K562 (cell line): ENCODE results near the gene RTBDN. TPM values are rescaled to one million over a fixed set of nuclear protein-coding genes. Genes with fewer than 3 reads are reported as not detected.

Source experiments
- ATAC-seq: fragments of 200-7000 bp; cut with Tn5 transposase; 3 replicates; pipeline ENCODE4 v1.9.1; 2020; ENCODE audit warnings: moderate library complexity
- BruUV-seq: library from RNA; stranded (reverse); fragments of 400-500 nt; replicated peaks from 2 replicates; lab custom pipeline; 2021; lab: Mats Ljungman, UMichigan
- CTCF ChIA-PET: fragments of 300-600 bp; formaldehyde crosslinking; extraction: SDS; loops from one replicate; lab custom pipeline; 2021; ENCODE audit warnings: low intra/inter-chr PET ratio; lab: Yijun Ruan, JAX
- POLR2A ChIA-PET: fragments of 300-600, 350-650 bp; sonication (Branson Sonifier 250); formaldehyde crosslinking; extraction: SDS; loops from one replicate; lab custom pipeline; 2021; ENCODE audit warnings: antibody characterized with exemption, inconsistent platforms; lab: Yijun Ruan, JAX
- DNase-seq, 4 experiments: peaks; one replicate each; pipeline versions ENCODE4 v3.0.0 to v3.0.0-alpha.2; 2011 to 2018; ENCODE audit warnings: low spot score in 3 of 4, mixed read lengths in 3 of 4; ENCODE audit errors: extremely low read depth in 1 of 4
- FAIRE-seq: peaks from 2 replicates; lab custom pipeline; 2011; peaks lifted over from hg19 to GRCh38; lab: Jason Lieb, UNC
- H2AFZ ChIP-seq: 2 replicates; pipeline ENCODE4 v1.6.0; 2011; ENCODE audit warnings: low read depth, low read length, control low read depth, inconsistent platforms
- H3K27ac ChIP-seq: fragments of 200-600 bp; 3 replicates; pipeline ENCODE4 v1.8.0; 2011; ENCODE audit warnings: low read depth, mild to moderate bottlenecking, control low read depth, inconsistent platforms, low read length, moderate library complexity, mixed read lengths; ENCODE audit errors: extremely low read depth
- H3K27me3 ChIP-seq, 2 experiments: fragments of 300-600 bp in 1 of 2; 2 replicates in 1 of 2; 3 replicates in 1 of 2; pipeline versions ENCODE4 v1.6.0 to v1.8.0; 2011; ENCODE audit warnings: inconsistent platforms in 2 of 2, low read length in 2 of 2, mild to moderate bottlenecking in 1 of 2, mixed read lengths in 1 of 2, moderate library complexity in 1 of 2; ENCODE audit not compliant: control insufficient read depth in 2 of 2, insufficient read depth in 2 of 2
- H3K36me3 ChIP-seq: fragments of 300-600 bp; 3 replicates; pipeline ENCODE4 v1.8.0; 2011; ENCODE audit warnings: mild to moderate bottlenecking, low read length, inconsistent platforms; ENCODE audit not compliant: control insufficient read depth, insufficient read depth
- H3K4me1 ChIP-seq, 2 experiments: fragments of 200-600 bp in 1 of 2; replicated peaks in 1 of 2; 2 replicates in 1 of 2; 3 replicates in 1 of 2; pipeline versions ENCODE4 v1.5.1 to v1.8.0; 2011; ENCODE audit warnings: inconsistent platforms in 2 of 2, low read length in 2 of 2, mild to moderate bottlenecking in 1 of 2, mixed read lengths in 1 of 2, moderate library complexity in 1 of 2; ENCODE audit not compliant: control insufficient read depth in 2 of 2, insufficient read depth in 2 of 2
- H3K4me2 ChIP-seq: 2 replicates; pipeline ENCODE4 v1.6.1; 2011; ENCODE audit warnings: low read length, control low read depth, inconsistent platforms, mixed read lengths; ENCODE audit not compliant: insufficient read depth
- H3K4me3 ChIP-seq: fragments of 200-600 bp; sonication (generic), shearing (Covaris generic); 2 replicates; pipeline ENCODE4 v1.5.1; 2016; ENCODE audit warnings: control low read depth, inconsistent platforms
- H3K79me2 ChIP-seq: fragments of 200-600 bp; 3 replicates; pipeline ENCODE4 v1.8.0; 2011; ENCODE audit warnings: low read length, inconsistent platforms; ENCODE audit not compliant: control insufficient read depth, insufficient read depth
- H3K9ac ChIP-seq, 2 experiments: 2 replicates each; pipeline versions ENCODE4 v1.6.0 to v1.6.1; 2011; ENCODE audit warnings: low read depth in 2 of 2, low read length in 2 of 2, control low read depth in 1 of 2, inconsistent platforms in 1 of 2, mild to moderate bottlenecking in 1 of 2, mixed read lengths in 1 of 2; ENCODE audit not compliant: insufficient read depth in 1 of 2
- H3K9me1 ChIP-seq: one replicate; pipeline ENCODE4 v1.6.0; 2011; ENCODE audit warnings: inconsistent platforms, mild to moderate bottlenecking, low read length, moderate library complexity; ENCODE audit not compliant: control insufficient read depth, insufficient read depth
- H3K9me3 ChIP-seq: replicated peaks from 2 replicates; pipeline ENCODE4 v1.5.1; 2011; ENCODE audit warnings: low read depth, low read length, inconsistent platforms; ENCODE audit not compliant: control insufficient read depth, insufficient read depth
- H4K20me1 ChIP-seq: replicated peaks from 2 replicates; pipeline ENCODE4 v1.6.1; 2011; ENCODE audit warnings: low read length, inconsistent platforms, mixed read lengths; ENCODE audit not compliant: control insufficient read depth, insufficient read depth
- MBD2 ChIP-seq: sonication (generic); IDR thresholded peaks from 2 replicates; pipeline ENCODE4 v1.6.1; 2016; ENCODE audit warnings: low read depth, borderline replicate concordance
- NFYB ChIP-seq: IDR thresholded peaks from 2 replicates; pipeline ENCODE4 v1.6.1; 2011; ENCODE audit warnings: mild to moderate bottlenecking, moderate library complexity; ENCODE audit not compliant: insufficient read length; ENCODE audit errors: extremely low read depth
- PRPF4 ChIP-seq: fragments of 200-400 bp; formaldehyde crosslinking; IDR thresholded peaks from one replicate; pipeline ENCODE4 v1.6.1; 2017; ENCODE audit warnings: low read length, low read depth, mild to moderate bottlenecking; ENCODE audit not compliant: insufficient read depth, poor library complexity, severe bottlenecking
- SMAD4 ChIP-seq: fragments of 250-450 bp; sonication (Bioruptor Pico); conservative IDR thresholded peaks from 2 replicates; pipeline ENCODE4 v1.8.0; 2021; ENCODE audit warnings: inconsistent platforms, mild to moderate bottlenecking, moderate library complexity
- WGBS: fragments of 100-300 bp; shearing (Covaris generic); methylation state at CpG from one replicate; pipeline ENCODE4 v1.1.6; 2016; ENCODE audit warnings: low coverage, mixed read lengths; ENCODE audit not compliant: insufficient coverage; ENCODE audit errors: missing lambda C conversion rate; 5-methylcytosine and 5-hydroxymethylcytosine counted together
- in situ Hi-C: fragments of 300-500 bp; cut with MboI; formaldehyde crosslinking; loops from 4 replicates; pipeline ENCODE4 v1.15.0; 2018; ENCODE audit warnings: inconsistent platforms, mixed read lengths
- intact Hi-C: fragments of 100-400 bp; cut with micrococcal nuclease; formaldehyde crosslinking; loops from 2 replicates; pipeline ENCODE4 v1.14.2; 2022
- polyA plus RNA-seq, 8 experiments: library from polyadenylated mRNA; depleted of rRNA in 4 of 8; stranded (reverse) in 5 of 8; unstranded in 3 of 8; fragments of >200 nt; fragmentation: Nextera tagmentation in 2 of 8; fragmentation: Illumina TruSeq in 1 of 8; extraction: Ambion mirVana in 2 of 8; extraction: Trizol in 1 of 8; gene quantifications; 2 replicates each; pipeline versions ENCODE4 v1.2.1 to v1.2.3, GENCODE V29; 2011 to 2014; ENCODE audit warnings: inconsistent platforms in 1 of 8, missing spikeins in 1 of 8
- total RNA-seq, 7 experiments: library from RNA; depleted of rRNA in 6 of 7; stranded (reverse); fragments of >200 nt in 6 of 7; fragmentation: Illumina TruSeq in 2 of 7; extraction: Trizol in 2 of 7; gene quantifications; 2 replicates each; pipeline versions ENCODE4 v1.2.1 to v1.2.3, GENCODE V29; 2011 to 2021; ENCODE audit warnings: low replicate concordance in 1 of 7
- TF ChIP-seq, protein P1 (sequence below): sonication (generic); formaldehyde crosslinking; IDR thresholded peaks from 2 replicates; pipeline ENCODE4 v1.8.0; 2022; ENCODE audit warnings: mild to moderate bottlenecking, missing genetic modification reagents, borderline replicate concordance
- TF ChIP-seq, protein P2 (sequence below): fragments of 250-450 bp; sonication (Bioruptor Pico); IDR thresholded peaks from 2 replicates; pipeline ENCODE4 v1.6.1; 2021; ENCODE audit warnings: mild to moderate bottlenecking
- TF ChIP-seq, protein P3 (sequence below): sonication (generic); formaldehyde crosslinking; IDR thresholded peaks from 2 replicates; pipeline ENCODE4 v1.8.0; 2022; ENCODE audit warnings: mild to moderate bottlenecking, missing genetic modification reagents
- TF ChIP-seq, protein P4 (sequence below), 2 experiments: IDR thresholded peaks in 1 of 2; conservative IDR thresholded peaks in 1 of 2; 2 replicates each; pipeline ENCODE4 v1.6.1; 2016; ENCODE audit warnings: low read depth in 2 of 2, mild to moderate bottlenecking in 1 of 2, missing compliant biosample characterization in 1 of 2, missing genetic modification characterization in 1 of 2, moderate library complexity in 1 of 2

RTBDN gene
- total and polyA plus RNA-seq, 9 of the 15 experiments (the other 6 are each of a cell fraction or from before 2014, with no cell fraction given) = 0.20 to 2.3 (median 0.72) TPM; not detected in 1

DNA sequence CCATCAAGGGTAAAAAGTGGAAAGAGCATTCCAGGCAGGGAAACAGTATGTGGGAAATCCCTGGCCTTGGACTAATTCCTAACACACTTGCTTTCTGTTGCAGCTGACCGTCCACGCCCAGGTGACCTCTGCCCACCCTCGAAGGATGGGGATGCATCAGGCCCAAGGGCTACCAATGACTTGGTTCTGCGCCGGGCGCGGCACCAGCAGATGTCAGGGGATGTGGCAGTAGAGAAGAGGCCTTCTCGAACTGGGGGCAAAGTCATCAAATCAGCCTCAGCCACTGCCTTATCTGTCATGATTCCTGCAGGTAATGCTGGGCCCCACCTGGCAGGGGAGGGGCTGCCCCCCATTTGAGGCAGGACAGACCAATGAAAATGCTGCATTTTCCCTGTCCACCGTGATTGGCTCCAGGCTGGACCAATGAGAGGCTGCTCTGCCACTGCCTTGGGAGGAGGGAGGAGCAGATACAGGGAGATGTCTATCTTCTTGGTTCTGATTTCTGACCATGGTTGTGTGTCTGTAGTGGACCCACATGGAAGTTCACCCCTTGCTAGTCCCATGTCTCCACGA is 34.2 kb upstream of the RTBDN start:
- peaks cover 8 to 50% of the 10 kb centered on the region in 2 experiments; a peak in 4 of 5 replicates for H3K4me1 ChIP-seq
- peaks cover 2% of the 10 kb centered on the region; the same call in 1 of the 2 replicates for H3K9me3 ChIP-seq
- H3K79me2 ChIP-seq = no peaks in the 10 kb centered on the region
- no peak overlapping the region for H2AFZ ChIP-seq
- 83% methylated on average over 8 of the region's 10 CpGs for WGBS
- no TSS peak for BruUV-seq
- no peaks in the 10 kb centered on the region for H3K9me1 ChIP-seq
- POLR2A ChIA-PET = no interaction called here
- no peak overlapping the region for H3K4me3 ChIP-seq
- intact Hi-C loops (no loop called here), in situ Hi-C loops (no loop called here)
- H3K9ac ChIP-seq = no peak overlapping the region
- DNase-seq (peak; percentile 64 to 85 (median 76)), ATAC-seq (peak; percentile 46), FAIRE-seq (peak; percentile 56)
- H3K36me3 ChIP-seq = peaks cover 3% of the 10 kb centered on the region; the same call in 1 of the 3 replicates
- CTCF ChIA-PET = interaction anchor here (0.6 kb wide), 1 partner anchor 82 kb away, joined by 6 read pairs; no protein-coding TSS in a partner anchor
- H3K27ac ChIP-seq = no peak overlapping the region
- no peaks in the 10 kb centered on the region; the same call in 1 of the 2 replicates for H4K20me1 ChIP-seq
- no peak overlapping the region for H3K4me2 ChIP-seq
- no peaks in the 10 kb centered on the region for H3K27me3 ChIP-seq
- TF ChIP-seq, protein P1, sequence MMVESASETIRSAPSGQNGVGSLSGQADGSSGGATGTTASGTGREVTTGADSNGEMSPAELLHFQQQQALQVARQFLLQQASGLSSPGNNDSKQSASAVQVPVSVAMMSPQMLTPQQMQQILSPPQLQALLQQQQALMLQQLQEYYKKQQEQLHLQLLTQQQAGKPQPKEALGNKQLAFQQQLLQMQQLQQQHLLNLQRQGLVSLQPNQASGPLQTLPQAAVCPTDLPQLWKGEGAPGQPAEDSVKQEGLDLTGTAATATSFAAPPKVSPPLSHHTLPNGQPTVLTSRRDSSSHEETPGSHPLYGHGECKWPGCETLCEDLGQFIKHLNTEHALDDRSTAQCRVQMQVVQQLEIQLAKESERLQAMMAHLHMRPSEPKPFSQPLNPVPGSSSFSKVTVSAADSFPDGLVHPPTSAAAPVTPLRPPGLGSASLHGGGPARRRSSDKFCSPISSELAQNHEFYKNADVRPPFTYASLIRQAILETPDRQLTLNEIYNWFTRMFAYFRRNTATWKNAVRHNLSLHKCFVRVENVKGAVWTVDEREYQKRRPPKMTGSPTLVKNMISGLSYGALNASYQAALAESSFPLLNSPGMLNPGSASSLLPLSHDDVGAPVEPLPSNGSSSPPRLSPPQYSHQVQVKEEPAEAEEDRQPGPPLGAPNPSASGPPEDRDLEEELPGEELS (CRISPR knock-in tag) = no peak
- TF ChIP-seq, protein P2, sequence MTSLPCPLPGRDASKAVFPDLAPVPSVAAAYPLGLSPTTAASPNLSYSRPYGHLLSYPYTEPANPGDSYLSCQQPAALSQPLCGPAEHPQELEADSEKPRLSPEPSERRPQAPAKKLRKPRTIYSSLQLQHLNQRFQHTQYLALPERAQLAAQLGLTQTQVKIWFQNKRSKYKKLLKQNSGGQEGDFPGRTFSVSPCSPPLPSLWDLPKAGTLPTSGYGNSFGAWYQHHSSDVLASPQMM (CRISPR knock-in tag) = no peak
- no peak for TF ChIP-seq PRPF4
- TF ChIP-seq NFYB = peak; percentile 86
- TF ChIP-seq, protein P3, sequence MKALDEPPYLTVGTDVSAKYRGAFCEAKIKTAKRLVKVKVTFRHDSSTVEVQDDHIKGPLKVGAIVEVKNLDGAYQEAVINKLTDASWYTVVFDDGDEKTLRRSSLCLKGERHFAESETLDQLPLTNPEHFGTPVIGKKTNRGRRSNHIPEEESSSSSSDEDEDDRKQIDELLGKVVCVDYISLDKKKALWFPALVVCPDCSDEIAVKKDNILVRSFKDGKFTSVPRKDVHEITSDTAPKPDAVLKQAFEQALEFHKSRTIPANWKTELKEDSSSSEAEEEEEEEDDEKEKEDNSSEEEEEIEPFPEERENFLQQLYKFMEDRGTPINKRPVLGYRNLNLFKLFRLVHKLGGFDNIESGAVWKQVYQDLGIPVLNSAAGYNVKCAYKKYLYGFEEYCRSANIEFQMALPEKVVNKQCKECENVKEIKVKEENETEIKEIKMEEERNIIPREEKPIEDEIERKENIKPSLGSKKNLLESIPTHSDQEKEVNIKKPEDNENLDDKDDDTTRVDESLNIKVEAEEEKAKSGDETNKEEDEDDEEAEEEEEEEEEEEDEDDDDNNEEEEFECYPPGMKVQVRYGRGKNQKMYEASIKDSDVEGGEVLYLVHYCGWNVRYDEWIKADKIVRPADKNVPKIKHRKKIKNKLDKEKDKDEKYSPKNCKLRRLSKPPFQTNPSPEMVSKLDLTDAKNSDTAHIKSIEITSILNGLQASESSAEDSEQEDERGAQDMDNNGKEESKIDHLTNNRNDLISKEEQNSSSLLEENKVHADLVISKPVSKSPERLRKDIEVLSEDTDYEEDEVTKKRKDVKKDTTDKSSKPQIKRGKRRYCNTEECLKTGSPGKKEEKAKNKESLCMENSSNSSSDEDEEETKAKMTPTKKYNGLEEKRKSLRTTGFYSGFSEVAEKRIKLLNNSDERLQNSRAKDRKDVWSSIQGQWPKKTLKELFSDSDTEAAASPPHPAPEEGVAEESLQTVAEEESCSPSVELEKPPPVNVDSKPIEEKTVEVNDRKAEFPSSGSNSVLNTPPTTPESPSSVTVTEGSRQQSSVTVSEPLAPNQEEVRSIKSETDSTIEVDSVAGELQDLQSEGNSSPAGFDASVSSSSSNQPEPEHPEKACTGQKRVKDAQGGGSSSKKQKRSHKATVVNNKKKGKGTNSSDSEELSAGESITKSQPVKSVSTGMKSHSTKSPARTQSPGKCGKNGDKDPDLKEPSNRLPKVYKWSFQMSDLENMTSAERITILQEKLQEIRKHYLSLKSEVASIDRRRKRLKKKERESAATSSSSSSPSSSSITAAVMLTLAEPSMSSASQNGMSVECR (CRISPR knock-in tag) = 0 out of 2 replicates have a peak, but pooled peaks have one; percentile 14
- 0 out of 2 replicates have a peak, but pooled peaks have one; percentile 19 for TF ChIP-seq MBD2
- TF ChIP-seq SMAD4 (CRISPR knock-in tag) = no peak
- TF ChIP-seq, protein P4, sequence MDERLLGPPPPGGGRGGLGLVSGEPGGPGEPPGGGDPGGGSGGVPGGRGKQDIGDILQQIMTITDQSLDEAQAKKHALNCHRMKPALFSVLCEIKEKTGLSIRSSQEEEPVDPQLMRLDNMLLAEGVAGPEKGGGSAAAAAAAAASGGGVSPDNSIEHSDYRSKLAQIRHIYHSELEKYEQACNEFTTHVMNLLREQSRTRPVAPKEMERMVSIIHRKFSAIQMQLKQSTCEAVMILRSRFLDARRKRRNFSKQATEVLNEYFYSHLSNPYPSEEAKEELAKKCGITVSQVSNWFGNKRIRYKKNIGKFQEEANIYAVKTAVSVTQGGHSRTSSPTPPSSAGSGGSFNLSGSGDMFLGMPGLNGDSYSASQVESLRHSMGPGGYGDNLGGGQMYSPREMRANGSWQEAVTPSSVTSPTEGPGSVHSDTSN (CRISPR knock-in tag; IDR thresholded peaks at IDR 0.05; ENCODE audit: low read depth) = peak; percentile 60
- TF ChIP-seq, protein P4 (tag; conservative IDR thresholded peaks at IDR 0.05; ENCODE audit: low read depth) = peak; percentile 76
